ENCODE data around the gene SELPLG. TPM values are rescaled to one million over a fixed set of nuclear protein-coding genes. Genes with fewer than 3 reads are reported as not detected.
A peak's percentile ranks its signal among the peaks of the same experiment; 100 is the strongest.

The SELPLG gene
- total RNA-seq, 4 donors from 2014 or later: 3.6 to 12.4 (median 5.5) TPM

DNA sequence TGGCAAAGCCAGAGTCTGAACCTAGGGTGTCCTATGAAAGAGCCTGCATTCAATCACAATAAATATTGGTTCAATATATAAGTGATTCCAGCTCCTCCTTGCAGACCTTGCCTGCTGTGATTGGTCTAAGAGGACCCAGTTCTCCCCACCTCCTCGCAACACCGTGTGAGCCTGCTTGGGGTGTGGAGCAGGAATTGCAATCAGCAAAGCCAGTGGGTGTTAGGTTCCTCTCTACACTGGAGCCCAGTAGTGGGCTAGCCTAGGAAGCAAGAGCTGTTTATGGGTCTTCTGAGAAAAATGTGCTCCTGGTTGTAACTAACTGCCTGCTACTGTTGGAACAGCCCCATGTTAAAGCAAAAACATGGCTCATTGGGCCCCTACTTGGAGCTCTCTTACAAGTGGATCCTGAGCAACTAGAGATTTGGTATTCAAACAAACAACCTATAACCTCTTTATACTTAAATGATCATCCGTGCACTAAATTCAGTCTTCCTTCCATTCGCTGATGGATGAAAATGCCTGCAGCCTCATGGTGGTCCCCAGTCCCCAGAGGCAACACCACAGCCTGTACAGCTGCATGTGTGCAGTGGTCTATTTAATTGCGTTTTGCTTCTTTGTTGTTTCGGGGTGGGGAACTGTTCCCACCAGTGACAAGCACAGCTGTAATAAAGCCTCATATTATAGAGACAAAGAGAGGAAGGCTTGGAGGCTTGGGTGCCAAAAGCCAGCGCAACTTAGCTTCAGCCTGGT is 3.7 kb upstream of the SELPLG start:
- peaks cover 0 to 61% (median 15%) of the 10 kb centered on the region in 3 donors for H3K4me1 ChIP-seq
- WGBS, 2 donors (ENCODE audit: low coverage in 1 of 2): 60 to 65% methylated on average over 2 to 5 of the region's 7 CpGs
- no peaks in the 10 kb centered on the region for H3K36me3 ChIP-seq
- H3K9me3 ChIP-seq: no peaks in the 10 kb centered on the region
- H3K27me3 ChIP-seq: peaks cover 21% of the 10 kb centered on the region
- H3K4me3 ChIP-seq: no peak overlapping the region
- peak overlapping the region in 3 of 4 donors; percentile 53 to 76 (median 67) for H3K27ac ChIP-seq
- ATAC-seq: no peak
- TF ChIP-seq POLR2A (IDR thresholded peaks at IDR 0.05) (no peak), EP300 (IDR thresholded peaks at IDR 0.05) (no peak), POLR2AphosphoS5 (IDR thresholded peaks at IDR 0.05) (no peak)
- TF ChIP-seq, protein P1, sequence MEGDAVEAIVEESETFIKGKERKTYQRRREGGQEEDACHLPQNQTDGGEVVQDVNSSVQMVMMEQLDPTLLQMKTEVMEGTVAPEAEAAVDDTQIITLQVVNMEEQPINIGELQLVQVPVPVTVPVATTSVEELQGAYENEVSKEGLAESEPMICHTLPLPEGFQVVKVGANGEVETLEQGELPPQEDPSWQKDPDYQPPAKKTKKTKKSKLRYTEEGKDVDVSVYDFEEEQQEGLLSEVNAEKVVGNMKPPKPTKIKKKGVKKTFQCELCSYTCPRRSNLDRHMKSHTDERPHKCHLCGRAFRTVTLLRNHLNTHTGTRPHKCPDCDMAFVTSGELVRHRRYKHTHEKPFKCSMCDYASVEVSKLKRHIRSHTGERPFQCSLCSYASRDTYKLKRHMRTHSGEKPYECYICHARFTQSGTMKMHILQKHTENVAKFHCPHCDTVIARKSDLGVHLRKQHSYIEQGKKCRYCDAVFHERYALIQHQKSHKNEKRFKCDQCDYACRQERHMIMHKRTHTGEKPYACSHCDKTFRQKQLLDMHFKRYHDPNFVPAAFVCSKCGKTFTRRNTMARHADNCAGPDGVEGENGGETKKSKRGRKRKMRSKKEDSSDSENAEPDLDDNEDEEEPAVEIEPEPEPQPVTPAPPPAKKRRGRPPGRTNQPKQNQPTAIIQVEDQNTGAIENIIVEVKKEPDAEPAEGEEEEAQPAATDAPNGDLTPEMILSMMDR (IDR thresholded peaks at IDR 0.05): no peak

DNA sequence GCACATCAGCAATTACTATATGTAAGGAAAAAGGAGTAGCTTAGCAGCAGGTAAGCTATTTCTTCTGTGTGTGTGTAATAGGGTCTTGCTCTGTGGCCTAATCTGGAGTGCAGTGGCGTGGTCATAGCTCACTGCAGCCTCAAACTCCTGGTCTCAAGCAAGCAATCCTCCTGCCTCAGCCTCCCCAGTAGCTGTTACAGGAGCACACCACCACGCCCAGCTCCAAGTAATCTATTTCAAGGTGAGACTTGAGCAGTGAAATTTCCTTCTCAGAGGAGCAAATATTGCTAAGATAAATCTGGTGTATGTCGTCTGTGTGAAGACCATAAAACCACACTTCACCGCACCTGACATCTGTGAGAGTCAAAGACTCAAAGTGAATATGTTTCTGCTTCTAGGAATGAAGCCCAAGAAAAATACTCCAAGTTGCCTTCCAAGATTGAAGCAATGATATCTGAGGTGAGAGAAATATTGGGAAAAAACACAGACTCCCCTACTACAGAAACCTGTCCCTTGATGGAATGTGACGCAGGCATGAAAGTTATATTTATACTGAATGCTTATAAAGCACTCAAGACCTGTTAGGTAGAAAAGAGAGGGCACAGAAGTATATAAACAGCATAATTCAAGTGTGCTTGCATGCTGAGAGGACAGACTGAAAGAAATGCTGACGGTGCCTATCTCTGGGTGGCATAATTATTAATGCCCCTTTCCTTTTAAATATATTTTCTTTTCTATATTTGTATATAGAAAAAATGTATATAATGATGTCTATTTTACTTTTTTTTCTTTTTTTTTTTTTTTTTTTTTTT is 2.5 kb upstream of the SELPLG start:
- whole genome bisulfite sequencing, 2 donors (ENCODE audit: low coverage in 1 of 2): 43 to 66% methylated on average over 5 to 6 of the region's 6 CpGs
- no peak for ATAC-seq
- Histone ChIP-seq H3K27ac (no peak overlapping the region), H3K4me1 (peaks cover 0 to 50% (median 15%) of the 10 kb centered on the region in 3 donors), H3K36me3 (no peaks in the 10 kb centered on the region), H3K27me3 (peaks cover 27% of the 10 kb centered on the region), H3K9me3 (no peaks in the 10 kb centered on the region), H3K4me3 (no peak overlapping the region)
- TF ChIP-seq POLR2AphosphoS5 (IDR thresholded peaks at IDR 0.05): no peak
- TF ChIP-seq EP300 (IDR thresholded peaks at IDR 0.05): no peak
- TF ChIP-seq POLR2A (IDR thresholded peaks at IDR 0.05): no peak
- TF ChIP-seq, protein P1 (IDR thresholded peaks at IDR 0.05): no peak

DNA sequence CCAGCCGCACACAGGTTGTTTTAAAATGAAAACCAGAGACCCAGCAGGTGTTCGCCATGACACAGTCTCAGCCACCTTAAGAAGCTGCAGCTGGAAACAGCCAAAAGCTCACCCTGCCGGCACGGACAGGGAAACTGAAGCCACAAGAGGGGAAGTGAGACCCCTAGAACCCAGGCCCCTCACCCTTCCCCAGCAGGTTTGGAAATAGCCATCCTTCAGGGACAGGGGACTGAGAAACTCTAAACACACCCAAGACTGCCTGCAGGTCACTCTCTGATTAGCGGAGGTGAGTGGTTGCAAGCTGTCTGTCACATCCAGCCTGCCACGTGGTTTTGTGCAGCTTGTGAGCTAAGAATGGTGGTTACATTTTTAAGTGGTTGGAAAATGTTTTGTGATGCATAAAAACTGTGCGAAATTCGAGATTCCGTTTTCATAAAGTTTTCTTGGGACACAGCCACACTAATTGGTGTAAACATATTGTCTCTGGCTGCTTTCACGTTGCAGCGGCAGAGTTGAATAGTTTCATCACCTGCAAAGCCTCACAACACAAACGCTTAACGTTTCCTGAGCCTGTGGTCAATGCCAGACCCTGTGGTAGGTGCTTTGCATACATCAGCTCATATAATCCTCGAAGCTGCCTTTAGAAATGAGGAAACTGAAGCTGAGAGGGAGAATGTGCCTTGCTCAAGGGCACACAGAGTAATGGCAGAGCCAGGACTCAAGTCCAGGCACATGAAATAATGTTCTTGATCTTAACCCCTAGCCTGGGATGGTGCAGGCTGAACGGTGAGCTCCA is 1.7 kb upstream of the SELPLG start:
- TF ChIP-seq EP300 (IDR thresholded peaks at IDR 0.05) (no peak), POLR2A (IDR thresholded peaks at IDR 0.05) (no peak), POLR2AphosphoS5 (IDR thresholded peaks at IDR 0.05) (no peak)
- TF ChIP-seq, protein P1 (IDR thresholded peaks at IDR 0.05): no peak
- no peaks in the 10 kb centered on the region for H3K36me3 ChIP-seq
- H3K27ac ChIP-seq: no peak overlapping the region
- H3K27me3 ChIP-seq: peaks cover 27% of the 10 kb centered on the region
- ATAC-seq: no peak
- no peaks in the 10 kb centered on the region for H3K9me3 ChIP-seq
- no peak overlapping the region for H3K4me3 ChIP-seq
- WGBS, 2 donors (ENCODE audit: low coverage in 1 of 2): 20 to 28% methylated on average over 9 to 10 of the region's 15 CpGs
- H3K4me1 ChIP-seq: peaks cover 0 to 43% (median 15%) of the 10 kb centered on the region in 3 donors

DNA sequence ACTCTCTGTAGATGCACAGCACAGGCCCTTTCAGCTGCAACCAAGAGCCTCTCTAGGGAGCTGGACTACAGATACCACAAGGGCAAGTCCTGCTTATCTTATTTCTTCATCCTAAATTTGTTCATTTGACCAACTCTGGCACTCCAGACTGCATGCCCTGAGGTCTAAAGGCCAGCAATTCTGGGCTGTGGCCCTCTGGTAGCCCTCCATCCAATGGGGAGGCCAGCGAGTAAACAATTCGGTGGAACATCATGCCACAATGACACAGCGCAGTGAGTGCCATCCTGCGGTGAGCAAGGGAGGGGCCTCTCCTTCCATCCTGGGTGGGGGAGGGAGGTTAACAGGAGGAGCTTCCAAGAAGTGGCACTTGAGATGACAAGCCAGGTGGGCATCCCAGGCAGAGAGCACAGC is 652 bp upstream of the SELPLG start:
- Histone ChIP-seq H3K27me3 (peaks cover 27% of the 10 kb centered on the region), H3K36me3 (no peaks in the 10 kb centered on the region), H3K27ac (peak overlapping the region in 3 of 4 donors; percentile 25 to 48 (median 38)), H3K9me3 (no peaks in the 10 kb centered on the region), H3K4me1 (peaks cover 0 to 52% (median 25%) of the 10 kb centered on the region in 3 donors), H3K4me3 (no peak overlapping the region)
- no peak for ATAC-seq
- TF ChIP-seq POLR2AphosphoS5 (IDR thresholded peaks at IDR 0.05) (no peak), EP300 (IDR thresholded peaks at IDR 0.05) (no peak), POLR2A (IDR thresholded peaks at IDR 0.05) (no peak)
- TF ChIP-seq, protein P1 (IDR thresholded peaks at IDR 0.05): no peak
- WGBS, 2 donors (ENCODE audit: low coverage in 1 of 2): 83% methylated on average over 1 of the region's 4 CpGs; no CpG with 5 or more reads in 1 of the 2 donors

Data from gastroesophageal sphincter (tissue), 4 donors.